ENCODE measurements around the gene DVL1. TPM values are rescaled to one million over a fixed set of nuclear protein-coding genes. Genes with fewer than 3 reads are reported as not detected.

DVL1 gene
- total and polyA plus RNA-seq, 2 of the 13 experiments (the other 11 are each of a cell fraction or from before 2014, with no cell fraction given): 30.8 to 60.4 TPM

DNA sequence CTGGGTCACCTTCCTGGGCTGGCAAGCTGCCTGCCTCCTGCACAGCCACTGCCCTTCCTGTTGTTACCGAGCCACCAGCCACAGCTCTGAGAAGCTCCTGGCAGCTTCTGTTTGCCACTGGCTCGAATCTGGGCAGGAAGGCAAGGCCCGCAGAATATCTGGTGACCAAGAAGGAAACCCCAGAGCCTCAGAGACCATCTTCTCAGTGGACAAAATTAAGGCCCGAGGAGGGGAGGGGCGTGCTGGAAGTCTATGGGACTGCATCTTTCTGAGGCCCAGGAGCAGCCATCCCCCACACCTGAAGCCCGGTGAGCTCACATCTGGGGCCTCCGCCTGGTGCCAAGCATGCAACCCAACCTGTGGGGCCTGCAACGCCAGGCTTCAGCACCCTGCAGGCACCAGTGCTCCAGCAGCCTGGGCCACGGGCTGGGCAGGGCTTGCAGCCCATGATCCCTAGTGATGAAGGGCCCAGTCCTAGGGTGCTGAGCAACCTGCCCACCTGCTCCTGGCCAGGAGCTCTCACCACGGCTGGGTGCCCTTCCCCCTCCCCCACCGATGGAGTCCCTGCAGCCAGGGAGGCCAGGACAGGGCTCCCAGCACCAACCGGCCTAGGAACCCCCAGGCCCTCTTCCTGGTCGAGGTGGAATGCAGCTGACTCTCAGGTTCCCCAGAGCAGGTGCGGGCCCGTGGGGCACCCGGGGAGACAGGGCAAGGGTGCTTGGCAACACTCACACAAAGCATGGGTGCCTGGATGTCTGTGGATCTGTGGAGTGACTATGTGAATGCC, 23.7 kb downstream of the DVL1 start (continued):
- TF ChIP-seq, protein P1, sequence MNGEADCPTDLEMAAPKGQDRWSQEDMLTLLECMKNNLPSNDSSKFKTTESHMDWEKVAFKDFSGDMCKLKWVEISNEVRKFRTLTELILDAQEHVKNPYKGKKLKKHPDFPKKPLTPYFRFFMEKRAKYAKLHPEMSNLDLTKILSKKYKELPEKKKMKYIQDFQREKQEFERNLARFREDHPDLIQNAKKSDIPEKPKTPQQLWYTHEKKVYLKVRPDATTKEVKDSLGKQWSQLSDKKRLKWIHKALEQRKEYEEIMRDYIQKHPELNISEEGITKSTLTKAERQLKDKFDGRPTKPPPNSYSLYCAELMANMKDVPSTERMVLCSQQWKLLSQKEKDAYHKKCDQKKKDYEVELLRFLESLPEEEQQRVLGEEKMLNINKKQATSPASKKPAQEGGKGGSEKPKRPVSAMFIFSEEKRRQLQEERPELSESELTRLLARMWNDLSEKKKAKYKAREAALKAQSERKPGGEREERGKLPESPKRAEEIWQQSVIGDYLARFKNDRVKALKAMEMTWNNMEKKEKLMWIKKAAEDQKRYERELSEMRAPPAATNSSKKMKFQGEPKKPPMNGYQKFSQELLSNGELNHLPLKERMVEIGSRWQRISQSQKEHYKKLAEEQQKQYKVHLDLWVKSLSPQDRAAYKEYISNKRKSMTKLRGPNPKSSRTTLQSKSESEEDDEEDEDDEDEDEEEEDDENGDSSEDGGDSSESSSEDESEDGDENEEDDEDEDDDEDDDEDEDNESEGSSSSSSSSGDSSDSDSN (CRISPR knock-in tag; IDR thresholded peaks at IDR 0.05): peak; percentile 17; the same call in 1 of the 2 replicates
- TF ChIP-seq ZNF317 (CRISPR knock-in tag; IDR thresholded peaks at IDR 0.05) (0 out of 2 replicates have a peak, but pooled peaks have one; percentile 1), POLR2A (IDR thresholded peaks at IDR 0.05; ENCODE audit: insufficient read depth in 1 of 2, low read depth in 2 of 2, low read length in 2 of 2) (0 out of 4 replicates have a peak, but pooled peaks of 1 of the 2 experiments have one; percentile 6), HOXA3 (CRISPR knock-in tag; IDR thresholded peaks at IDR 0.05) (no peak), ZNF672 (CRISPR knock-in tag; IDR thresholded peaks at IDR 0.05) (no peak), TARDBP (CRISPR knock-in tag; IDR thresholded peaks at IDR 0.05) (no peak), SIX1 (CRISPR knock-in tag; IDR thresholded peaks at IDR 0.05; ENCODE audit: borderline replicate concordance) (no peak), ZNF484 (CRISPR knock-in tag; IDR thresholded peaks at IDR 0.05; ENCODE audit: borderline replicate concordance, low read depth) (no peak), SSRP1 (CRISPR knock-in tag; IDR thresholded peaks at IDR 0.05) (no peak), TOPORS (CRISPR knock-in tag; IDR thresholded peaks at IDR 0.05) (no peak; the same call in 1 of the 2 replicates), XRCC5 (optimal IDR thresholded peaks at IDR 0.05; ENCODE audit: low read length) (peak; percentile 3), ARNT (IDR thresholded peaks at IDR 0.05) (no peak), POLR2AphosphoS2 (IDR thresholded peaks at IDR 0.05; ENCODE audit: low read depth, low read length) (no peak), TCF7 (IDR thresholded peaks at IDR 0.05; ENCODE audit: low read depth) (no peak), ZNF296 (CRISPR knock-in tag; conservative IDR thresholded peaks at IDR 0.05) (no peak; the same call in 1 of the 2 replicates)
- TF ChIP-seq, protein P2, sequence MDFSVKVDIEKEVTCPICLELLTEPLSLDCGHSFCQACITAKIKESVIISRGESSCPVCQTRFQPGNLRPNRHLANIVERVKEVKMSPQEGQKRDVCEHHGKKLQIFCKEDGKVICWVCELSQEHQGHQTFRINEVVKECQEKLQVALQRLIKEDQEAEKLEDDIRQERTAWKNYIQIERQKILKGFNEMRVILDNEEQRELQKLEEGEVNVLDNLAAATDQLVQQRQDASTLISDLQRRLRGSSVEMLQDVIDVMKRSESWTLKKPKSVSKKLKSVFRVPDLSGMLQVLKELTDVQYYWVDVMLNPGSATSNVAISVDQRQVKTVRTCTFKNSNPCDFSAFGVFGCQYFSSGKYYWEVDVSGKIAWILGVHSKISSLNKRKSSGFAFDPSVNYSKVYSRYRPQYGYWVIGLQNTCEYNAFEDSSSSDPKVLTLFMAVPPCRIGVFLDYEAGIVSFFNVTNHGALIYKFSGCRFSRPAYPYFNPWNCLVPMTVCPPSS (IDR thresholded peaks at IDR 0.05): no peak
- TF ChIP-seq, protein P3, sequence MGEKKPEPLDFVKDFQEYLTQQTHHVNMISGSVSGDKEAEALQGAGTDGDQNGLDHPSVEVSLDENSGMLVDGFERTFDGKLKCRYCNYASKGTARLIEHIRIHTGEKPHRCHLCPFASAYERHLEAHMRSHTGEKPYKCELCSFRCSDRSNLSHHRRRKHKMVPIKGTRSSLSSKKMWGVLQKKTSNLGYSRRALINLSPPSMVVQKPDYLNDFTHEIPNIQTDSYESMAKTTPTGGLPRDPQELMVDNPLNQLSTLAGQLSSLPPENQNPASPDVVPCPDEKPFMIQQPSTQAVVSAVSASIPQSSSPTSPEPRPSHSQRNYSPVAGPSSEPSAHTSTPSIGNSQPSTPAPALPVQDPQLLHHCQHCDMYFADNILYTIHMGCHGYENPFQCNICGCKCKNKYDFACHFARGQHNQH (CRISPR knock-in tag; IDR thresholded peaks at IDR 0.05): 0 out of 2 replicates have a peak, but pooled peaks have one; percentile 12
- TF ChIP-seq, protein P4, sequence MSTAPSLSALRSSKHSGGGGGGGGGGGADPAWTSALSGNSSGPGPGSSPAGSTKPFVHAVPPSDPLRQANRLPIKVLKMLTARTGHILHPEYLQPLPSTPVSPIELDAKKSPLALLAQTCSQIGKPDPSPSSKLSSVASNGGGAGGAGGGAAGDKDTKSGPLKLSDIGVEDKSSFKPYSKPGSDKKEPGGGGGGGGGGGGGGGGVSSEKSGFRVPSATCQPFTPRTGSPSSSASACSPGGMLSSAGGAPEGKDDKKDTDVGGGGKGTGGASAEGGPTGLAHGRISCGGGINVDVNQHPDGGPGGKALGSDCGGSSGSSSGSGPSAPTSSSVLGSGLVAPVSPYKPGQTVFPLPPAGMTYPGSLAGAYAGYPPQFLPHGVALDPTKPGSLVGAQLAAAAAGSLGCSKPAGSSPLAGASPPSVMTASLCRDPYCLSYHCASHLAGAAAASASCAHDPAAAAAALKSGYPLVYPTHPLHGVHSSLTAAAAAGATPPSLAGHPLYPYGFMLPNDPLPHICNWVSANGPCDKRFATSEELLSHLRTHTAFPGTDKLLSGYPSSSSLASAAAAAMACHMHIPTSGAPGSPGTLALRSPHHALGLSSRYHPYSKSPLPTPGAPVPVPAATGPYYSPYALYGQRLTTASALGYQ (CRISPR knock-in tag; IDR thresholded peaks at IDR 0.05): no peak; the same call in 1 of the 2 replicates
- TF ChIP-seq, protein P5, sequence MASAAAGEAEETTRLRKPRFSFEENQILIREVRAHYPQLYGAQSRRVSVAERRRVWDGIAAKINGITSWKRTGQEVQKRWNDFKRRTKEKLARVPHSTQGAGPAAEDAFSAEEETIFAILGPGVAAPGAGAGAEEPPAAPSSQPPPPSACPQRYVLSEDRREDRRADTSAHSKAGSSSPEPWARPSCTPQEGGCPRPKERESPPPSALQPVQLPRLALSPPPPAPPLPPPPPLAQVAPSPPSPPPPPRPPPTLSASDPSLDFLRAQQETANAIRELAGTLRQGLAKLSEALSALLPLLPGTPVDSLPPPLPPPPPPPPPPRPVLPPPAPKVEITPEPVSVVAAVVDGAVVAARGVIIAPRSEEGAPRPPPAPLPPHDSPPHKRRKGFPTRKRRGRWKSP (CRISPR knock-in tag; IDR thresholded peaks at IDR 0.05): no peak
- TF ChIP-seq, protein P6, sequence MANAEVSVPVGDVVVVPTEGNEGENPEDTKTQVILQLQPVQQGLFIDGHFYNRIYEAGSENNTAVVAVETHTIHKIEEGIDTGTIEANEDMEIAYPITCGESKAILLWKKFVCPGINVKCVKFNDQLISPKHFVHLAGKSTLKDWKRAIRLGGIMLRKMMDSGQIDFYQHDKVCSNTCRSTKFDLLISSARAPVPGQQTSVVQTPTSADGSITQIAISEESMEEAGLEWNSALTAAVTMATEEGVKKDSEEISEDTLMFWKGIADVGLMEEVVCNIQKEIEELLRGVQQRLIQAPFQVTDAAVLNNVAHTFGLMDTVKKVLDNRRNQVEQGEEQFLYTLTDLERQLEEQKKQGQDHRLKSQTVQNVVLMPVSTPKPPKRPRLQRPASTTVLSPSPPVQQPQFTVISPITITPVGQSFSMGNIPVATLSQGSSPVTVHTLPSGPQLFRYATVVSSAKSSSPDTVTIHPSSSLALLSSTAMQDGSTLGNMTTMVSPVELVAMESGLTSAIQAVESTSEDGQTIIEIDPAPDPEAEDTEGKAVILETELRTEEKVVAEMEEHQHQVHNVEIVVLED (CRISPR knock-in tag; IDR thresholded peaks at IDR 0.05; ENCODE audit: borderline replicate concordance): 0 out of 2 replicates have a peak, but pooled peaks have one; percentile 38

Data from HepG2 (cell line).